HepG2 (cell line): ENCODE data around the gene LRP1B. TPM values are rescaled to one million over a fixed set of nuclear protein-coding genes. Genes with fewer than 3 reads are reported as not detected.

ENCODE experiments used
- ATAC-seq: fragments of 200-7000 bp; cut with Tn5 transposase; 3 replicates; pipeline ENCODE4 v1.9.1; 2020; ENCODE audit warnings: mild to moderate bottlenecking, moderate library complexity
- BruUV-seq: library from RNA; stranded (reverse); fragments of 400-500 nt; replicated peaks from 2 replicates; lab custom pipeline; 2021; lab: Mats Ljungman, UMichigan
- CTCF ChIA-PET: fragments of 300-600 bp; formaldehyde crosslinking; extraction: SDS; loops from one replicate; lab custom pipeline; 2021; ENCODE audit warnings: low total read pairs, inconsistent platforms, low intra/inter-chr PET ratio; lab: Yijun Ruan, JAX
- POLR2A ChIA-PET: fragments of 350-600 bp; sonication (Branson Sonifier 250); formaldehyde crosslinking; loops from one replicate; lab custom pipeline; 2020; ENCODE audit warnings: antibody characterized with exemption, inconsistent platforms; lab: Yijun Ruan, JAX
- DNase-seq: peaks from one replicate; pipeline ENCODE4 v3.0.0-alpha.2; 2015; ENCODE audit warnings: low spot score
- FAIRE-seq: peaks from 3 replicates; lab custom pipeline; 2011; peaks lifted over from hg19 to GRCh38; lab: Jason Lieb, UNC
- H2AFZ ChIP-seq: one replicate; pipeline ENCODE4 v1.6.1; 2011; ENCODE audit warnings: low read length, inconsistent platforms
- H3K27ac ChIP-seq: fragments of 300-600 bp; 3 replicates; pipeline ENCODE4 v1.8.0; 2011; ENCODE audit warnings: mixed run types, mild to moderate bottlenecking, mixed read lengths, low read length, inconsistent platforms; ENCODE audit not compliant: insufficient read depth; ENCODE audit errors: extremely low read length
- H3K27me3 ChIP-seq, 2 experiments: fragments of 200-600 bp in 1 of 2; 2 replicates in 1 of 2; 3 replicates in 1 of 2; pipeline versions ENCODE4 v1.6.0 to v1.8.0; 2011; ENCODE audit warnings: low read length in 2 of 2, mild to moderate bottlenecking in 2 of 2, moderate library complexity in 2 of 2, inconsistent platforms in 1 of 2; ENCODE audit not compliant: insufficient read depth in 2 of 2, control insufficient read depth in 1 of 2
- H3K36me3 ChIP-seq, 2 experiments: fragments of 200-600 bp in 1 of 2; replicated peaks in 1 of 2; 2 replicates in 1 of 2; 3 replicates in 1 of 2; pipeline versions ENCODE4 v1.5.1 to v1.8.0; 2011; ENCODE audit warnings: low read length in 2 of 2, inconsistent platforms in 1 of 2; ENCODE audit not compliant: insufficient read depth in 2 of 2, control insufficient read depth in 1 of 2
- H3K4me1 ChIP-seq: 2 replicates; pipeline ENCODE4 v1.5.1; 2012; ENCODE audit warnings: low read length, inconsistent platforms; ENCODE audit not compliant: insufficient read depth
- H3K4me2 ChIP-seq: 2 replicates; pipeline ENCODE4 v1.6.0; 2011; ENCODE audit warnings: low read depth, low read length, inconsistent platforms
- H3K4me3 ChIP-seq, 3 experiments: fragments of 200-600 bp in 1 of 3; sonication (generic), shearing (Covaris generic) in 1 of 3; replicated peaks in 1 of 3; 2 replicates each; pipeline ENCODE4 v1.5.1; 2011 to 2016; ENCODE audit warnings: low read length in 3 of 3, inconsistent platforms in 2 of 3, low read depth in 2 of 3, mild to moderate bottlenecking in 2 of 3, control low read depth in 1 of 3, mixed read lengths in 1 of 3; ENCODE audit not compliant: insufficient read depth in 1 of 3
- H3K79me2 ChIP-seq: one replicate; pipeline ENCODE4 v1.6.1; 2011; ENCODE audit warnings: low read length, inconsistent platforms; ENCODE audit not compliant: insufficient read depth
- H3K9ac ChIP-seq: 2 replicates; pipeline ENCODE4 v1.6.0; 2011; ENCODE audit warnings: mild to moderate bottlenecking, low read depth, low read length, inconsistent platforms; ENCODE audit not compliant: insufficient read depth
- H3K9me3 ChIP-seq: 2 replicates; pipeline ENCODE4 v1.5.1; 2012; ENCODE audit warnings: mild to moderate bottlenecking, low read length
- H4K20me1 ChIP-seq: 2 replicates; pipeline ENCODE4 v1.6.0; 2011; ENCODE audit warnings: inconsistent platforms, mild to moderate bottlenecking, low read length, moderate library complexity; ENCODE audit not compliant: insufficient read depth
- CREB3 ChIP-seq: sonication (generic); formaldehyde crosslinking; IDR thresholded peaks from 2 replicates; pipeline ENCODE4 v1.5.0; 2020; ENCODE audit warnings: missing genetic modification reagents
- DNMT3B ChIP-seq: conservative IDR thresholded peaks from 2 replicates; pipeline ENCODE4 v1.6.1; 2016; ENCODE audit warnings: missing biosample characterization, control low read depth
- HNF1A ChIP-seq, 2 experiments: sonication (generic) in 1 of 2; formaldehyde crosslinking in 1 of 2; IDR thresholded peaks; 2 replicates each; pipeline versions ENCODE4 v1.4.0 to v1.6.1; 2016 to 2020; ENCODE audit warnings: borderline replicate concordance in 1 of 2, low read depth in 1 of 2, mild to moderate bottlenecking in 1 of 2, missing genetic modification reagents in 1 of 2
- HOXA9 ChIP-seq: sonication (generic); formaldehyde crosslinking; IDR thresholded peaks from 2 replicates; pipeline ENCODE4 v1.8.1; 2022; ENCODE audit warnings: missing genetic modification reagents, mild to moderate bottlenecking, moderate library complexity, borderline replicate concordance
- NFE2 ChIP-seq: sonication (generic); formaldehyde crosslinking; IDR thresholded peaks from 2 replicates; pipeline ENCODE4 v1.4.0; 2020; ENCODE audit warnings: missing genetic modification reagents
- REST ChIP-seq, 2 experiments: IDR thresholded peaks; 2 replicates each; pipeline ENCODE4 v1.6.1; 2011 to 2012; ENCODE audit warnings: low read length in 2 of 2, borderline replicate concordance in 1 of 2, low read depth in 1 of 2, mild to moderate bottlenecking in 1 of 2, moderate library complexity in 1 of 2
- RFX3 ChIP-seq: IDR thresholded peaks from 2 replicates; pipeline ENCODE4 v1.6.1; 2016; ENCODE audit warnings: missing biosample characterization, missing genetic modification reagents
- SETDB1 ChIP-seq: sonication (generic); formaldehyde crosslinking; IDR thresholded peaks from 2 replicates; pipeline ENCODE4 v1.5.1; 2020; ENCODE audit warnings: missing genetic modification reagents, mild to moderate bottlenecking, borderline replicate concordance
- SMARCC2 ChIP-seq: fragments of 450-650 bp; IDR thresholded peaks from 2 replicates; pipeline ENCODE4 v1.6.1; 2017; ENCODE audit warnings: antibody characterized with exemption, mild to moderate bottlenecking
- TOPORS ChIP-seq: sonication (generic); formaldehyde crosslinking; IDR thresholded peaks from 2 replicates; pipeline ENCODE4 v1.8.0; 2023; ENCODE audit warnings: mild to moderate bottlenecking, missing genetic modification reagents
- ZNF143 ChIP-seq: sonication (generic); formaldehyde crosslinking; IDR thresholded peaks from 2 replicates; pipeline ENCODE4 v1.4.0; 2020; ENCODE audit warnings: missing genetic modification reagents
- WGBS: methylation state at CpG from one replicate; pipeline ENCODE4 v1.1.6; 2017; ENCODE audit warnings: low lambda C conversion rate; 5-methylcytosine and 5-hydroxymethylcytosine counted together
- in situ Hi-C: cut with HindIII; loops from 2 replicates; pipeline ENCODE4 v1.10.0; 2017; ENCODE audit warnings: low pct_unique_long_range_greater_than_20kb; ENCODE audit not compliant: extremely low pct_ligation_motif_present
- intact Hi-C: fragments of 100-400 bp; cut with micrococcal nuclease; formaldehyde crosslinking; loops from one replicate; pipeline ENCODE4 v1.10.0; 2022; ENCODE audit not compliant: unreplicated experiment
- polyA plus RNA-seq, 8 experiments: library from polyadenylated mRNA; depleted of rRNA in 3 of 8; stranded (reverse) in 7 of 8; unstranded in 1 of 8; fragments of >200 nt; fragmentation: Illumina TruSeq in 4 of 8; extraction: Trizol in 4 of 8; gene quantifications; 2 replicates each; pipeline versions ENCODE4 v1.2.1 to v1.2.3, GENCODE V29; 2011 to 2016; ENCODE audit warnings: low read depth in 4 of 8, missing spikeins in 1 of 8, mixed read lengths in 1 of 8; ENCODE audit not compliant: insufficient read depth in 1 of 8
- total RNA-seq, 5 experiments: library from RNA; depleted of rRNA; stranded (reverse); fragments of >200 nt; fragmentation: Illumina TruSeq; extraction: Trizol; gene quantifications; 2 replicates each; pipeline ENCODE4 v1.2.3, GENCODE V29; 2016; ENCODE audit warnings: low read depth in 1 of 5

The LRP1B gene
- total and polyA plus RNA-seq, 2 of the 13 experiments (the other 11 are each of a cell fraction or from before 2014, with no cell fraction given): 0.04 TPM; not detected in 1

- TF ChIP-seq HNF1A (IDR thresholded peaks at IDR 0.05; ENCODE audit: low read depth) (no peak), HNF1A (CRISPR knock-in tag; IDR thresholded peaks at IDR 0.05; ENCODE audit: borderline replicate concordance) (no peak), SETDB1 (no peak), ZNF143 (CRISPR knock-in tag) (no peak), RFX3 (CRISPR knock-in tag) (no peak)
Observed at GRCh38 chr2:142136571-142136970, 5.8 kb upstream of the LRP1B start (continued).

GRCh38 chr2:142134911-142135310 is 4.1 kb upstream of the LRP1B start:
- 15% methylated on average over 3 of the region's 3 CpGs for WGBS
- H3K4me3 ChIP-seq: no peak overlapping the region
- POLR2A ChIA-PET: no interaction called here
- H3K27ac ChIP-seq: no peak overlapping the region
- H3K36me3 ChIP-seq: no peaks in the 10 kb centered on the region
- no peak overlapping the region for H3K9ac ChIP-seq
- no TSS peak for BruUV-seq
- no peaks in the 10 kb centered on the region for H3K9me3 ChIP-seq
- H2AFZ ChIP-seq: no peak overlapping the region
- peaks cover 19% of the 10 kb centered on the region for H3K4me1 ChIP-seq
- intact Hi-C loops: no loop called here
- in situ Hi-C loops: no loop called here
- no peak for FAIRE-seq
- no peak overlapping the region for H3K4me2 ChIP-seq
- no peak for DNase-seq
- H3K27me3 ChIP-seq: peaks cover 4 to 21% of the 10 kb centered on the region in 2 experiments; a peak in 4 of 5 replicates
- CTCF ChIA-PET: no interaction called here
- no peak for ATAC-seq
- no peaks in the 10 kb centered on the region for H3K79me2 ChIP-seq
- no peaks in the 10 kb centered on the region for H4K20me1 ChIP-seq
- TF ChIP-seq HOXA9 (CRISPR knock-in tag): no peak
- TF ChIP-seq NFE2 (CRISPR knock-in tag): no peak
- no peak for TF ChIP-seq REST (IDR thresholded peaks at IDR 0.05; ENCODE audit: borderline replicate concordance in 1 of 2, low read depth in 1 of 2, low read length in 2 of 2)
- TF ChIP-seq CREB3 (CRISPR knock-in tag): no peak
- TF ChIP-seq DNMT3B (CRISPR knock-in tag): no peak
- TF ChIP-seq TOPORS (CRISPR knock-in tag): no peak
- TF ChIP-seq SMARCC2: no peak
